Neural cell (in vitro differentiated cells): ENCODE measurements around the gene PRIMPOL. TPM values are rescaled to one million over a fixed set of nuclear protein-coding genes. Genes with fewer than 3 reads are reported as not detected.

Experiments
- H2AFZ ChIP-seq: fragments of 200-600, 300-800 bp; sonication (generic), shearing (Covaris generic); 2 replicates; pipeline ENCODE4 v1.6.0; 2014; ENCODE audit warnings: low read depth, mild to moderate bottlenecking, antibody characterized with exemption, low read length, moderate library complexity
- H3F3A ChIP-seq: fragments of 200-600 bp; shearing (Covaris generic); 2 replicates; pipeline ENCODE4 v1.6.1; 2016; ENCODE audit warnings: mild to moderate bottlenecking, moderate library complexity, mixed read lengths, antibody characterized with exemption, low read length; ENCODE audit not compliant: insufficient read depth, poor library complexity, severe bottlenecking
- H3K27ac ChIP-seq: fragments of 200-600, 300-800 bp; sonication (generic), shearing (Covaris generic); 2 replicates; pipeline ENCODE4 v1.5.1; 2014; ENCODE audit warnings: mild to moderate bottlenecking, low read length, moderate library complexity
- H3K27me3 ChIP-seq: fragments of 300-800, 200-600 bp; sonication (generic), shearing (Covaris generic); 2 replicates; pipeline ENCODE4 v1.6.0; 2014; ENCODE audit warnings: mild to moderate bottlenecking, low read depth, low read length, moderate library complexity; ENCODE audit not compliant: insufficient read depth
- H3K36me3 ChIP-seq: fragments of 300-800, 200-600 bp; sonication (generic), shearing (Covaris generic); 2 replicates; pipeline ENCODE4 v1.5.1; 2014; ENCODE audit warnings: mild to moderate bottlenecking, antibody characterized with exemption, low read length, moderate library complexity; ENCODE audit not compliant: insufficient read depth
- H3K4me2 ChIP-seq: fragments of 300-800, 200-600 bp; sonication (generic), shearing (Covaris generic); 2 replicates; pipeline ENCODE4 v1.6.0; 2014; ENCODE audit warnings: mild to moderate bottlenecking, low read length
- H3K4me3 ChIP-seq: fragments of 300-800, 200-600 bp; sonication (generic), shearing (Covaris generic); 2 replicates; pipeline ENCODE4 v1.5.1; 2014; ENCODE audit warnings: mild to moderate bottlenecking, low read length, moderate library complexity
- H3K79me2 ChIP-seq: fragments of 200-600 bp; shearing (Covaris generic); replicated peaks from 2 replicates; pipeline ENCODE4 v1.6.0; 2014; ENCODE audit warnings: mild to moderate bottlenecking, low read length, moderate library complexity; ENCODE audit not compliant: insufficient read depth
- H3K9ac ChIP-seq: fragments of 300-800, 200-600 bp; sonication (generic), shearing (Covaris generic); 2 replicates; pipeline ENCODE4 v1.6.1; 2016; ENCODE audit warnings: mild to moderate bottlenecking, low read length, mixed read lengths
- H3K9me2 ChIP-seq: fragments of 200-600 bp; shearing (Covaris generic); 2 replicates; pipeline ENCODE4 v1.6.1; 2016; ENCODE audit warnings: mild to moderate bottlenecking, low read length, mixed read lengths; ENCODE audit not compliant: insufficient read depth
- H3K9me3 ChIP-seq: fragments of 200-600, 300-800 bp; sonication (generic), shearing (Covaris generic); 2 replicates; pipeline ENCODE4 v1.6.1; 2016; ENCODE audit warnings: mild to moderate bottlenecking, mixed run types, low read length, moderate library complexity, mixed read lengths
- H4K20me1 ChIP-seq: fragments of 200-600 bp; shearing (Covaris generic); 2 replicates; pipeline ENCODE4 v1.6.1; 2016; ENCODE audit warnings: mild to moderate bottlenecking, mixed run types; ENCODE audit not compliant: insufficient read depth
- CTCF ChIP-seq: fragments of 450-650 bp; IDR thresholded peaks from 2 replicates; pipeline ENCODE4 v1.5.1; 2014; ENCODE audit warnings: antibody characterized with exemption, mild to moderate bottlenecking, moderate library complexity; ENCODE audit not compliant: poor library complexity, severe bottlenecking
- EP300 ChIP-seq: fragments of 450-650 bp; conservative IDR thresholded peaks from 2 replicates; pipeline ENCODE4 v1.6.1; 2014; ENCODE audit warnings: antibody characterized with exemption, mild to moderate bottlenecking, moderate library complexity; ENCODE audit not compliant: poor library complexity, severe bottlenecking
- EZH2 ChIP-seq: fragments of 200-600, 300-800 bp; shearing (Covaris generic), sonication (generic); IDR thresholded peaks from 2 replicates; pipeline ENCODE4 v1.6.1; 2014; ENCODE audit warnings: antibody characterized with exemption, low read length, borderline replicate concordance, mild to moderate bottlenecking; ENCODE audit not compliant: insufficient read depth, poor library complexity, severe bottlenecking
- MXI1 ChIP-seq: fragments of 450-650 bp; conservative IDR thresholded peaks from 2 replicates; pipeline ENCODE4 v1.6.1; 2014; ENCODE audit warnings: antibody characterized with exemption, mild to moderate bottlenecking; ENCODE audit not compliant: poor library complexity, severe bottlenecking
- POLR2AphosphoS5 ChIP-seq: IDR thresholded peaks from 2 replicates; pipeline ENCODE4 v1.6.1; 2012
- RAD21 ChIP-seq: fragments of 450-650 bp; conservative IDR thresholded peaks from 2 replicates; pipeline ENCODE4 v1.6.1; 2014; ENCODE audit warnings: antibody characterized with exemption, mild to moderate bottlenecking, moderate library complexity
- SMC3 ChIP-seq: fragments of 450-650 bp; conservative IDR thresholded peaks from 2 replicates; pipeline ENCODE4 v1.6.1; 2014; ENCODE audit warnings: antibody characterized with exemption, mild to moderate bottlenecking, moderate library complexity; ENCODE audit not compliant: poor library complexity
- TAF1 ChIP-seq: IDR thresholded peaks from 2 replicates; pipeline ENCODE4 v1.6.1; 2012; ENCODE audit warnings: low read depth
- polyA plus RNA-seq: library from polyadenylated mRNA; depleted of rRNA; stranded (reverse); fragments of >200 nt; gene quantifications from 2 replicates; pipeline ENCODE4 v1.2.3, GENCODE V29; 2014
- TF ChIP-seq, protein P1 (sequence below): IDR thresholded peaks from 2 replicates; pipeline ENCODE4 v1.6.1; 2012; ENCODE audit warnings: borderline replicate concordance

Gene PRIMPOL
- polyA plus RNA-seq, 1 donor from 2014 or later = 23.6 TPM

- no peak overlapping the region for H3K4me2 ChIP-seq
These were observed 12.7 kb downstream of the PRIMPOL start for GRCh38 chr4:184662236-184662635.

GRCh38 chr4:184664445-184665210 is 15.1 kb downstream of the PRIMPOL start:
- no peaks in the 10 kb centered on the region for H3K9me3 ChIP-seq
- H3K9ac ChIP-seq = no peak overlapping the region
- H3K4me3 ChIP-seq = no peak overlapping the region
- H3K27ac ChIP-seq = no peak overlapping the region
- no peaks in the 10 kb centered on the region for H3K36me3 ChIP-seq
- TF ChIP-seq SMC3 (no peak), CTCF (no peak), MXI1 (no peak), EZH2 (no peak)
- no peaks in the 10 kb centered on the region for H3K79me2 ChIP-seq
- H3K27me3 ChIP-seq = no peaks in the 10 kb centered on the region
- no peaks in the 10 kb centered on the region for H3K9me2 ChIP-seq
- no peaks in the 10 kb centered on the region for H4K20me1 ChIP-seq
- H2AFZ ChIP-seq = no peak overlapping the region
- H3F3A ChIP-seq = no peaks in the 10 kb centered on the region
- no peak overlapping the region for H3K4me2 ChIP-seq

More at GRCh38 chr4:184662236-184662635, 12.7 kb downstream of the PRIMPOL start:
- TF ChIP-seq POLR2AphosphoS5 = no peak
- TF ChIP-seq EZH2 = no peak
- no peak for TF ChIP-seq EP300
- TF ChIP-seq TAF1 = no peak
- no peak for TF ChIP-seq SMC3
- no peak for TF ChIP-seq CTCF
- no peak for TF ChIP-seq RAD21
- no peak for TF ChIP-seq MXI1
- TF ChIP-seq, protein P1, sequence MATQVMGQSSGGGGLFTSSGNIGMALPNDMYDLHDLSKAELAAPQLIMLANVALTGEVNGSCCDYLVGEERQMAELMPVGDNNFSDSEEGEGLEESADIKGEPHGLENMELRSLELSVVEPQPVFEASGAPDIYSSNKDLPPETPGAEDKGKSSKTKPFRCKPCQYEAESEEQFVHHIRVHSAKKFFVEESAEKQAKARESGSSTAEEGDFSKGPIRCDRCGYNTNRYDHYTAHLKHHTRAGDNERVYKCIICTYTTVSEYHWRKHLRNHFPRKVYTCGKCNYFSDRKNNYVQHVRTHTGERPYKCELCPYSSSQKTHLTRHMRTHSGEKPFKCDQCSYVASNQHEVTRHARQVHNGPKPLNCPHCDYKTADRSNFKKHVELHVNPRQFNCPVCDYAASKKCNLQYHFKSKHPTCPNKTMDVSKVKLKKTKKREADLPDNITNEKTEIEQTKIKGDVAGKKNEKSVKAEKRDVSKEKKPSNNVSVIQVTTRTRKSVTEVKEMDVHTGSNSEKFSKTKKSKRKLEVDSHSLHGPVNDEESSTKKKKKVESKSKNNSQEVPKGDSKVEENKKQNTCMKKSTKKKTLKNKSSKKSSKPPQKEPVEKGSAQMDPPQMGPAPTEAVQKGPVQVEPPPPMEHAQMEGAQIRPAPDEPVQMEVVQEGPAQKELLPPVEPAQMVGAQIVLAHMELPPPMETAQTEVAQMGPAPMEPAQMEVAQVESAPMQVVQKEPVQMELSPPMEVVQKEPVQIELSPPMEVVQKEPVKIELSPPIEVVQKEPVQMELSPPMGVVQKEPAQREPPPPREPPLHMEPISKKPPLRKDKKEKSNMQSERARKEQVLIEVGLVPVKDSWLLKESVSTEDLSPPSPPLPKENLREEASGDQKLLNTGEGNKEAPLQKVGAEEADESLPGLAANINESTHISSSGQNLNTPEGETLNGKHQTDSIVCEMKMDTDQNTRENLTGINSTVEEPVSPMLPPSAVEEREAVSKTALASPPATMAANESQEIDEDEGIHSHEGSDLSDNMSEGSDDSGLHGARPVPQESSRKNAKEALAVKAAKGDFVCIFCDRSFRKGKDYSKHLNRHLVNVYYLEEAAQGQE = no peak
- no peaks in the 10 kb centered on the region for H3K27me3 ChIP-seq
- H4K20me1 ChIP-seq = no peaks in the 10 kb centered on the region
- no peak overlapping the region for H3K4me3 ChIP-seq
- no peak overlapping the region for H3K27ac ChIP-seq
- no peak overlapping the region for H2AFZ ChIP-seq
- no peaks in the 10 kb centered on the region for H3K9me2 ChIP-seq
- no peaks in the 10 kb centered on the region for H3K79me2 ChIP-seq
- H3K36me3 ChIP-seq = no peaks in the 10 kb centered on the region
- no peaks in the 10 kb centered on the region for H3F3A ChIP-seq
- H3K9me3 ChIP-seq = no peaks in the 10 kb centered on the region
- H3K9ac ChIP-seq = no peak overlapping the region
